Endothelial cell of umbilical vein (primary cell): ENCODE results near the gene ZSCAN1. TPM values are rescaled to one million over a fixed set of nuclear protein-coding genes. Genes with fewer than 3 reads are reported as not detected.

Source experiments
- BruUV-seq: library from RNA; stranded (reverse); fragments of 400-500 nt; replicated peaks from 2 replicates; lab custom pipeline; 2021; lab: Mats Ljungman, UMichigan
- CTCF ChIA-PET: fragments of 300-600, 350-600 bp; sonication (Branson Sonifier 250); formaldehyde crosslinking; loops from one replicate; lab custom pipeline; 2021; ENCODE audit warnings: antibody characterized with exemption, inconsistent platforms; lab: Charles Lee
- POLR2A ChIA-PET: fragments of 300-600, 350-600 bp; sonication (Branson Sonifier 250); formaldehyde crosslinking; loops from one replicate; lab custom pipeline; 2021; ENCODE audit warnings: antibody characterized with exemption, inconsistent platforms; lab: Charles Lee
- DNase-seq: peaks from one replicate; pipeline ENCODE4 v3.0.0-alpha.2; 2011; ENCODE audit warnings: low read depth, low spot score
- FAIRE-seq: peaks from 2 replicates; lab custom pipeline; 2011; peaks lifted over from hg19 to GRCh38; lab: Jason Lieb, UNC
- H2AFZ ChIP-seq: 2 replicates; pipeline ENCODE4 v1.6.0; 2012; ENCODE audit warnings: low read depth, low read length, control low read depth, inconsistent platforms
- H3K27ac ChIP-seq: 2 replicates; pipeline ENCODE4 v1.5.1; 2011; ENCODE audit warnings: low read depth, mild to moderate bottlenecking, control low read depth, low read length, moderate library complexity; ENCODE audit not compliant: insufficient read depth
- H3K27me3 ChIP-seq, 2 experiments: 2 replicates each; pipeline versions ENCODE4 v1.6.0 to v1.6.1; 2011; ENCODE audit warnings: low read length in 2 of 2, mixed read lengths in 1 of 2; ENCODE audit not compliant: control insufficient read depth in 2 of 2, insufficient read depth in 2 of 2
- H3K36me3 ChIP-seq, 2 experiments: 2 replicates in 1 of 2; 3 replicates in 1 of 2; pipeline ENCODE4 v1.5.1; 2011; ENCODE audit warnings: low read length in 2 of 2, mild to moderate bottlenecking in 1 of 2, moderate library complexity in 1 of 2; ENCODE audit not compliant: control insufficient read depth in 2 of 2, insufficient read depth in 2 of 2; ENCODE audit errors: extremely low read depth in 1 of 2
- H3K4me1 ChIP-seq: 3 replicates; pipeline ENCODE4 v1.5.1; 2011; ENCODE audit warnings: mild to moderate bottlenecking, low read length; ENCODE audit not compliant: control insufficient read depth, insufficient read depth; ENCODE audit errors: extremely low read depth
- H3K4me2 ChIP-seq: 2 replicates; pipeline ENCODE4 v1.6.1; 2011; ENCODE audit warnings: low read length, control low read depth, mixed read lengths; ENCODE audit not compliant: insufficient read depth
- H3K4me3 ChIP-seq, 3 experiments: fragments of 200-600 bp in 1 of 3; sonication (generic), shearing (Covaris generic) in 1 of 3; replicated peaks in 1 of 3; 2 replicates each; pipeline ENCODE4 v1.5.1; 2011 to 2016; ENCODE audit warnings: control low read depth in 3 of 3, low read length in 3 of 3, mild to moderate bottlenecking in 2 of 3, inconsistent platforms in 1 of 3, low read depth in 1 of 3, moderate library complexity in 1 of 3; ENCODE audit not compliant: insufficient read depth in 1 of 3
- H3K79me2 ChIP-seq: 2 replicates; pipeline ENCODE4 v1.6.0; 2012; ENCODE audit warnings: low read length, inconsistent platforms; ENCODE audit not compliant: control insufficient read depth, insufficient read depth
- H3K9ac ChIP-seq: replicated peaks from 2 replicates; pipeline ENCODE3; 2011; ENCODE audit warnings: low read length, control low read depth; ENCODE audit not compliant: insufficient read depth; ENCODE audit errors: extremely low read depth
- H3K9me1 ChIP-seq: replicated peaks from 3 replicates; pipeline ENCODE4 v1.6.0; 2011; ENCODE audit warnings: mild to moderate bottlenecking, low read length; ENCODE audit not compliant: control insufficient read depth, insufficient read depth; ENCODE audit errors: extremely low read depth
- H3K9me3 ChIP-seq: replicated peaks from 2 replicates; pipeline ENCODE4 v1.5.1; 2012; ENCODE audit warnings: low read length, inconsistent platforms; ENCODE audit not compliant: control insufficient read depth, insufficient read depth
- H4K20me1 ChIP-seq: replicated peaks from 2 replicates; pipeline ENCODE3; 2011; ENCODE audit warnings: mild to moderate bottlenecking, low read length; ENCODE audit not compliant: control insufficient read depth, insufficient read depth; ENCODE audit errors: extremely low read depth
- EZH2 ChIP-seq: IDR thresholded peaks from 2 replicates; pipeline ENCODE4 v1.6.1; 2012; ENCODE audit warnings: borderline replicate concordance, low read depth, mild to moderate bottlenecking, moderate library complexity, low read length, inconsistent platforms; ENCODE audit not compliant: severe bottlenecking
- FOS ChIP-seq: IDR thresholded peaks from 2 replicates; pipeline ENCODE4 v1.6.1; 2011; ENCODE audit warnings: mild to moderate bottlenecking, low read length, moderate library complexity, borderline replicate concordance; ENCODE audit not compliant: insufficient read depth
- GATA2 ChIP-seq: IDR thresholded peaks from 2 replicates; pipeline ENCODE4 v1.7.0; 2011; ENCODE audit warnings: low read depth, mild to moderate bottlenecking, moderate library complexity, mixed read lengths, low read length; ENCODE audit not compliant: insufficient read length, insufficient read depth
- JUN ChIP-seq: IDR thresholded peaks from 2 replicates; pipeline ENCODE4 v1.6.1; 2011; ENCODE audit warnings: borderline replicate concordance, low read depth; ENCODE audit not compliant: insufficient read length, insufficient read depth
- MYC ChIP-seq: IDR thresholded peaks from one replicate; pipeline ENCODE4 v1.6.1; 2011; ENCODE audit warnings: mild to moderate bottlenecking, low read depth, low read length
- POLR2A ChIP-seq: IDR thresholded peaks from 2 replicates; pipeline ENCODE4 v1.6.1; 2012; ENCODE audit warnings: low read depth, mild to moderate bottlenecking, control low read depth, low read length
- POLR2AphosphoS5 ChIP-seq: IDR thresholded peaks from 2 replicates; pipeline ENCODE4 v1.6.1; 2012; ENCODE audit warnings: low read depth, mild to moderate bottlenecking, control low read depth, low read length, moderate library complexity; ENCODE audit not compliant: insufficient read depth
- dilution Hi-C: fragments of 300-500 bp; cut with MboI; formaldehyde crosslinking; loops from one replicate; pipeline ENCODE4 v1.15.0; 2019; ENCODE audit warnings: low sequenced_read_pairs; ENCODE audit not compliant: extremely low pct_ligation_motif_present
- intact Hi-C: fragments of 100-400 bp; cut with micrococcal nuclease; formaldehyde crosslinking; loops from one replicate; pipeline ENCODE4 v1.10.0; 2022
- polyA plus RNA-seq, 4 experiments: library from polyadenylated mRNA; depleted of rRNA in 3 of 4; stranded (reverse) in 3 of 4; unstranded in 1 of 4; fragments of >200 nt; gene quantifications; 2 replicates each; pipeline versions ENCODE4 v1.2.1 to v1.2.3, GENCODE V29; 2011 to 2012; ENCODE audit warnings: missing spikeins in 1 of 4
- total RNA-seq: library from RNA; stranded (reverse); gene quantifications from 2 replicates; pipeline ENCODE4 v1.2.3, GENCODE V29; 2021
- TF ChIP-seq, protein P1 (sequence below), 2 donors: IDR thresholded peaks; 1 replicate in 1 of 2; 2 replicates in 1 of 2; pipeline ENCODE4 v1.5.1; 2011; ENCODE audit warnings: low read length in 2 of 2, mild to moderate bottlenecking in 2 of 2, moderate library complexity in 2 of 2, control low read depth in 1 of 2, inconsistent platforms in 1 of 2, low read depth in 1 of 2; ENCODE audit not compliant: insufficient read depth in 1 of 2; ENCODE audit errors: extremely low read depth in 1 of 2
- TF ChIP-seq, protein P2 (sequence below): IDR thresholded peaks from 2 replicates; pipeline ENCODE4 v1.6.1; 2011; ENCODE audit not compliant: insufficient read depth, insufficient read length

The ZSCAN1 gene
- total and polyA plus RNA-seq, 2 donors (not counting 3 experiments of a cell fraction or from before 2014, with no cell fraction given): 0.10 TPM; not detected in 1

DNA sequence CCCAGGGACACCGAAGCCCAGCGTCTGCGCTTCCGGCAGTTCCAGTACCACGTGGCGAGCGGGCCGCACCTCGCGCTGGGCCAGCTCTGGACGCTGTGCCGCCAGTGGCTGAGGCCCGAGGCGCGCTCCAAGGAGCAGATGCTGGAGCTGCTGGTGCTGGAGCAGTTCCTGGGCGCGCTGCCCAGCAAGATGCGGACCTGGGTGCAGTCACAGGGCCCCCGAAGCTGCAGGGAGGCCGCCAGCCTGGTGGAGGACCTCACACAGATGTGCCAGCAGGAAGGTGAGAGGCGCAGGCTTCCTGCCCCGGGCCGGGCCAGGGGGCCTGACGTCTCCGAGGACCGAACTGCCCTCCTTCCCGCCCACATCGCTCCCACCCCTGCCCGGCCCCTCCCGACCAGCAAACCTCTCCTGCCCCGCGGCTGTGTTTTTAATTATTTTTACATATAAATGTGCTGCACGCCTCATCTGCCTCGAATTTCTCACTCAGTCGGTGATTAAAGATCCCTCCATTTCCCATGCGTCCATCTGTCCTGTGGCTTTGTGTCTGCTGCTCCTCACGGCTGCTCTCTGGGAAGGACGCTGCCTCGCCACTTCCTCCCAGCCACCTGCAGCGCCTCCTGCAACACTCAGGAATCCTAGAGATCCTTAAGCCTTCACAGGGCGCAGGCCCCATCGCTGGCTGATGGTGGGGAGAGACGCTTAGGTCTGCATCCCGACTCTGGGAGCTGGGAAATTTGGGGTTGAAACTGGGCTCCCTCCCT, 4.3 kb downstream of the ZSCAN1 start:
- BruUV-seq: no TSS peak
- intact Hi-C loops: no loop called here
- H3K27ac ChIP-seq: no peak overlapping the region
- FAIRE-seq (no peak), DNase-seq (no peak)
- H3K27me3 ChIP-seq: no peaks in the 10 kb centered on the region
- H3K4me3 ChIP-seq: no peak overlapping the region
- no peaks in the 10 kb centered on the region for H4K20me1 ChIP-seq
- H2AFZ ChIP-seq: no peak overlapping the region
- H3K4me1 ChIP-seq: no peaks in the 10 kb centered on the region
- H3K36me3 ChIP-seq: no peaks in the 10 kb centered on the region
- ChIA-PET CTCF (no interaction called here), POLR2A (no interaction called here)
- H3K9me1 ChIP-seq: no peaks in the 10 kb centered on the region
- H3K9me3 ChIP-seq: peaks cover 4% of the 10 kb centered on the region
- dilution Hi-C loops: no loop called here
- H3K79me2 ChIP-seq: no peaks in the 10 kb centered on the region
- H3K4me2 ChIP-seq: no peak overlapping the region
- no peak overlapping the region for H3K9ac ChIP-seq
- TF ChIP-seq JUN (no peak), POLR2AphosphoS5 (no peak), EZH2 (no peak), MYC (no peak), FOS (no peak), POLR2A (no peak), GATA2 (no peak)
- TF ChIP-seq, protein P1, sequence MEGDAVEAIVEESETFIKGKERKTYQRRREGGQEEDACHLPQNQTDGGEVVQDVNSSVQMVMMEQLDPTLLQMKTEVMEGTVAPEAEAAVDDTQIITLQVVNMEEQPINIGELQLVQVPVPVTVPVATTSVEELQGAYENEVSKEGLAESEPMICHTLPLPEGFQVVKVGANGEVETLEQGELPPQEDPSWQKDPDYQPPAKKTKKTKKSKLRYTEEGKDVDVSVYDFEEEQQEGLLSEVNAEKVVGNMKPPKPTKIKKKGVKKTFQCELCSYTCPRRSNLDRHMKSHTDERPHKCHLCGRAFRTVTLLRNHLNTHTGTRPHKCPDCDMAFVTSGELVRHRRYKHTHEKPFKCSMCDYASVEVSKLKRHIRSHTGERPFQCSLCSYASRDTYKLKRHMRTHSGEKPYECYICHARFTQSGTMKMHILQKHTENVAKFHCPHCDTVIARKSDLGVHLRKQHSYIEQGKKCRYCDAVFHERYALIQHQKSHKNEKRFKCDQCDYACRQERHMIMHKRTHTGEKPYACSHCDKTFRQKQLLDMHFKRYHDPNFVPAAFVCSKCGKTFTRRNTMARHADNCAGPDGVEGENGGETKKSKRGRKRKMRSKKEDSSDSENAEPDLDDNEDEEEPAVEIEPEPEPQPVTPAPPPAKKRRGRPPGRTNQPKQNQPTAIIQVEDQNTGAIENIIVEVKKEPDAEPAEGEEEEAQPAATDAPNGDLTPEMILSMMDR (IDR thresholded peaks at IDR 0.05; ENCODE audit: extremely low read depth in 1 of 2, insufficient read depth in 1 of 2, low read depth in 1 of 2, low read length in 2 of 2): no peak
- TF ChIP-seq, protein P2, sequence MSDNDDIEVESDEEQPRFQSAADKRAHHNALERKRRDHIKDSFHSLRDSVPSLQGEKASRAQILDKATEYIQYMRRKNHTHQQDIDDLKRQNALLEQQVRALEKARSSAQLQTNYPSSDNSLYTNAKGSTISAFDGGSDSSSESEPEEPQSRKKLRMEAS: no peak
